ENCODE measurements around the gene PRDM1. TPM values are rescaled to one million over a fixed set of nuclear protein-coding genes. Genes with fewer than 3 reads are reported as not detected.
A peak's percentile ranks its signal among the peaks of the same experiment; 100 is the strongest.

The PRDM1 gene
- polyA plus RNA-seq, 1 of the 3 experiments (the other 2 are of a cell fraction) = 4.0 TPM

DNA sequence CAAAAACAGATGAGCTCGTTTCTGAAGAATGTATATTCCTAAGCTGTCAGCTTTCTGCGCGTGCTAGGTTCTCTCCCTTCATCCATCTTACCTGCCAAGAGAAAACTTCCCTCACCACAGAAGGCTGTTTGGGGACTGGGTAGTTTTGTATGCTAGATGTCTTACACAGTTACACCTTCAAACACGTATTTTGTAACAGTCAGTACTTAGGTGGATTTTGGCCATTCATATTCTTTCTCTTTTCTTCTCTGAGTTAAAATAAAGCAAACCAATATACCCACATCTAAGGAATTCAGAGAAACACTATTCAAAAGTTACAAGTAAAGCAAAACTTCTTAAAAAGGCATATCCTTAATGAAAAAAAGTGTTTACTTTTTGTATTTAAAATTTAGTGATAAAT is 35.6 kb upstream of the PRDM1 start:
- H3F3A ChIP-seq (replicated peaks; ENCODE audit: insufficient read depth) = no peaks in the 10 kb centered on the region
- H2AFZ ChIP-seq (ENCODE audit: low read depth) = no peak overlapping the region
- TF ChIP-seq FOXM1 (IDR thresholded peaks at IDR 0.05; ENCODE audit: low read depth) = no peak
- no peaks in the 10 kb centered on the region for H4K20me1 ChIP-seq (ENCODE audit: insufficient read depth)
- H3K9me2 ChIP-seq = no peaks in the 10 kb centered on the region
- WGBS (ENCODE audit: low lambda C conversion rate) = 73% methylated on average over 4 of the region's 4 CpGs
- no peaks in the 10 kb centered on the region for H3K9me3 ChIP-seq
- no peak overlapping the region for H3K4me2 ChIP-seq
- CTCF ChIA-PET = interaction anchor here (0.9 kb wide), 1 partner anchor 40 kb away, joined by 3 read pairs; no protein-coding TSS in a partner anchor
- no peaks in the 10 kb centered on the region for H3K79me2 ChIP-seq (ENCODE audit: insufficient read depth)
- H3K4me3 ChIP-seq (ENCODE audit: low read depth in 2 of 2, low read length in 1 of 2) = no peak overlapping the region
- no peak for DNase-seq
- H3K4me1 ChIP-seq (ENCODE audit: control insufficient read depth in 1 of 2, insufficient read depth in 2 of 2, low read depth in 1 of 2, low read length in 1 of 2) = no peaks in the 10 kb centered on the region; a peak in 1 of 4 replicates
- H3K27me3 ChIP-seq (ENCODE audit: insufficient read depth) = no peaks in the 10 kb centered on the region
- H3K36me3 ChIP-seq (replicated peaks in 1 of 2; ENCODE audit: control insufficient read depth in 1 of 2, insufficient read depth in 2 of 2, low read length in 1 of 2) = no peaks in the 10 kb centered on the region
- H3K9ac ChIP-seq = no peak overlapping the region
- POLR2A ChIA-PET = no interaction called here
- no peak overlapping the region for H3K27ac ChIP-seq (ENCODE audit: low read depth in 2 of 2, low read length in 1 of 2)

GRCh38 chr6:106051226-106051625 is 34.9 kb upstream of the PRDM1 start:
- Histone ChIP-seq H3K4me1 (ENCODE audit: control insufficient read depth in 1 of 2, insufficient read depth in 2 of 2, low read depth in 1 of 2, low read length in 1 of 2) (no peaks in the 10 kb centered on the region; a peak in 1 of 4 replicates), H3K9me3 (no peaks in the 10 kb centered on the region), H3K9ac (no peak overlapping the region), H4K20me1 (ENCODE audit: insufficient read depth) (no peaks in the 10 kb centered on the region), H3K36me3 (replicated peaks in 1 of 2; ENCODE audit: control insufficient read depth in 1 of 2, insufficient read depth in 2 of 2, low read length in 1 of 2) (no peaks in the 10 kb centered on the region), H3K9me2 (no peaks in the 10 kb centered on the region), H3K27me3 (ENCODE audit: insufficient read depth) (no peaks in the 10 kb centered on the region), H3F3A (replicated peaks; ENCODE audit: insufficient read depth) (no peaks in the 10 kb centered on the region), H2AFZ (ENCODE audit: low read depth) (peak overlapping the region; percentile 2; the same call in 1 of the 2 replicates), H3K4me2 (no peak overlapping the region), H3K27ac (ENCODE audit: low read depth in 2 of 2, low read length in 1 of 2) (no peak overlapping the region), H3K4me3 (ENCODE audit: low read depth in 2 of 2, low read length in 1 of 2) (no peak overlapping the region), H3K79me2 (ENCODE audit: insufficient read depth) (no peaks in the 10 kb centered on the region)
- TF ChIP-seq FOXJ3 (CRISPR knock-in tag; IDR thresholded peaks at IDR 0.05) (no peak), FOXM1 (IDR thresholded peaks at IDR 0.05; ENCODE audit: low read depth) (no peak), POLR2AphosphoS5 (IDR thresholded peaks at IDR 0.05; ENCODE audit: low read depth, low read length) (no peak), NRF1 (IDR thresholded peaks at IDR 0.05; ENCODE audit: low read depth, low read length) (no peak), TAF1 (IDR thresholded peaks at IDR 0.05; ENCODE audit: borderline replicate concordance, low read depth, low read length) (no peak), IRF3 (IDR thresholded peaks at IDR 0.05; ENCODE audit: low read depth, low read length) (no peak), EZH2phosphoT487 (IDR thresholded peaks at IDR 0.05; ENCODE audit: borderline replicate concordance, low read depth) (no peak), EP300 (IDR thresholded peaks at IDR 0.05; ENCODE audit: borderline replicate concordance in 1 of 2, low read depth in 1 of 2, low read length in 1 of 2) (no peak), RFX5 (IDR thresholded peaks at IDR 0.05; ENCODE audit: low read length) (no peak), TEAD4 (IDR thresholded peaks at IDR 0.05; ENCODE audit: borderline replicate concordance, insufficient read depth) (no peak), ELF1 (IDR thresholded peaks at IDR 0.05) (no peak), MAX (IDR thresholded peaks at IDR 0.05; ENCODE audit: low read depth) (no peak), SIN3A (IDR thresholded peaks at IDR 0.05; ENCODE audit: borderline replicate concordance, low read depth, low read length) (no peak), NFIC (IDR thresholded peaks at IDR 0.05; ENCODE audit: borderline replicate concordance) (no peak), GATA2 (CRISPR knock-in tag; IDR thresholded peaks at IDR 0.05) (no peak)
- TF ChIP-seq, protein P1, sequence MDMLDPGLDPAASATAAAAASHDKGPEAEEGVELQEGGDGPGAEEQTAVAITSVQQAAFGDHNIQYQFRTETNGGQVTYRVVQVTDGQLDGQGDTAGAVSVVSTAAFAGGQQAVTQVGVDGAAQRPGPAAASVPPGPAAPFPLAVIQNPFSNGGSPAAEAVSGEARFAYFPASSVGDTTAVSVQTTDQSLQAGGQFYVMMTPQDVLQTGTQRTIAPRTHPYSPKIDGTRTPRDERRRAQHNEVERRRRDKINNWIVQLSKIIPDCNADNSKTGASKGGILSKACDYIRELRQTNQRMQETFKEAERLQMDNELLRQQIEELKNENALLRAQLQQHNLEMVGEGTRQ (IDR thresholded peaks at IDR 0.05; ENCODE audit: borderline replicate concordance, low read depth, low read length) = no peak
- 61% methylated on average over 3 of the region's 3 CpGs for WGBS (ENCODE audit: low lambda C conversion rate)
- CTCF ChIA-PET = no interaction called here
- POLR2A ChIA-PET = no interaction called here
- no peak for DNase-seq

All from SK-N-SH (cell line).